HG03060 (cell line): Measurements from ENCODE around the gene NOVA2.

Experiments
- ATAC-seq: cut with Tn5 transposase; IDR thresholded peaks from one replicate; pipeline ENCODE4 v1.9.1; 2021; ENCODE audit warnings: low read depth, moderate number of reproducible peaks; ENCODE audit not compliant: unreplicated experiment

The NOVA2 gene, protein sequence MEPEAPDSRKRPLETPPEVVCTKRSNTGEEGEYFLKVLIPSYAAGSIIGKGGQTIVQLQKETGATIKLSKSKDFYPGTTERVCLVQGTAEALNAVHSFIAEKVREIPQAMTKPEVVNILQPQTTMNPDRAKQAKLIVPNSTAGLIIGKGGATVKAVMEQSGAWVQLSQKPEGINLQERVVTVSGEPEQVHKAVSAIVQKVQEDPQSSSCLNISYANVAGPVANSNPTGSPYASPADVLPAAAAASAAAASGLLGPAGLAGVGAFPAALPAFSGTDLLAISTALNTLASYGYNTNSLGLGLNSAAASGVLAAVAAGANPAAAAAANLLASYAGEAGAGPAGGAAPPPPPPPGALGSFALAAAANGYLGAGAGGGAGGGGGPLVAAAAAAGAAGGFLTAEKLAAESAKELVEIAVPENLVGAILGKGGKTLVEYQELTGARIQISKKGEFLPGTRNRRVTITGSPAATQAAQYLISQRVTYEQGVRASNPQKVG

DNA sequence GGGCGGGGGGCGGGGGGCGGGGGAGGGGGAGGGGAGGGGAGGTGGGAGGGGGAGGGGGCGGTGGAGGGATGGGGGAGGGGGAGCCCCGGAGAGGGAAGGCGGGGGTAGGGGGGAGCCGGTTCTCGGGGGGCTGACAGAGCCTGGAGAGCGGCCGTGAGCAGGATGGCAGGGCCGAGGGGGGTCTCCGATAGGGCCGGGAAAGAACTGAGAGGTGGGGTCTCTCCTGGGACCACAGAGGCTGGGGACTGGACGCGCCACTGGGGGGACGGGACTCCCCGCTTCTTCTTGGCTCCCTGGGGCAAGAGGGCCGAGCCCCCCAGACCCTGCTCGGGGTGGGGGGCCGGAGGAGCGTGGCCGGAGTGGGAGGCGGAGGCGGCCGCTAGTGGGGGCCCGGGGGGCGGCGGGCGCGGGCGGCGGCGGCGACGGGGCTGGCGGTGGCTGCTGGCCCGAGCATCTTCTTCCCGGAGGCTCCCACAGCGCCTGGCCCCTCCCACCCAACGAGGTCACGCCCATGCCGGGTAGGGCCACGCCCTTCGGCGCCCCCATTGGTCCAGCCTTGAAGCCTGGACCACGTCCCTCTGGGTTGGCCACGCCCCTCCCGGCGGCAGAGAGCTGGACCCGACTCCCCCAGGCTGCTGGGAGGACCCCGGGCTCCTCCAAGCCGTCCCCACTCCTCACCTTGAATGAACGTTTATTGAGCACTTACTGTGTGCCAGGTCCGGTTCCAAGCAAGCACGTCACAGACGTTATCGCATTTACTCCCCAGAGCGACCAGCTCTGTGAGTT lies at the start of gene NOVA2:
Gene NOVA2, minus strand, starts transcription at position 313 of the 786 bp plus-strand sequence. CDS start 514 bp downstream, outside the sequence.
- ATAC-seq = no peak

GRCh38 chr19:46023311-46023779 lies 49.7 kb upstream of the NOVA2 start:
- no peak for ATAC-seq

GRCh38 chr19:46022431-46023310 lies 49.0 kb upstream of the NOVA2 start, which contains the start of gene PGLYRP1:
TSS of gene PGLYRP1 (minus strand) at chr19:46023053. CDS start at chr19:46023021, 32 bp downstream.
- no peak for ATAC-seq

DNA sequence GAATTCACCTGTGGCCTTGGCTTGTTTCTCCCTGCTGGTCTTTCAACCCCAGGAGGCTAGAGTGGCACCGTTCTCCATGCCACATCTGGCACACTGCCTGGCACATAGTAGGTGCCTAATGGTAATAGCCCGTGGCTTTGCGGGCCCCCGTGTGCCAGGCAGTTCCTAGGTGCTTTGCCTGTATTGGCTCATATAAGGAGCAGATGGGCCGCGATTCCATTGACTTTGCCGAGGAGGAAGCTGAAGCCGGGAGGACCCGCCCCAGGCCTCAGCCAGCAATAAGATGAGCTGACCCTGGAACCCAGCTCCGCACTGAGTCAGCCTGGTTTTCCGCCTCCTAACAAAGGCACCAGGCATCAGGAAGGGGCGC lies 48.4 kb upstream of the NOVA2 start:
- no peak for ATAC-seq

GRCh38 chr19:46021531-46022041 lies 47.9 kb upstream of the NOVA2 start:
- no peak for ATAC-seq

DNA sequence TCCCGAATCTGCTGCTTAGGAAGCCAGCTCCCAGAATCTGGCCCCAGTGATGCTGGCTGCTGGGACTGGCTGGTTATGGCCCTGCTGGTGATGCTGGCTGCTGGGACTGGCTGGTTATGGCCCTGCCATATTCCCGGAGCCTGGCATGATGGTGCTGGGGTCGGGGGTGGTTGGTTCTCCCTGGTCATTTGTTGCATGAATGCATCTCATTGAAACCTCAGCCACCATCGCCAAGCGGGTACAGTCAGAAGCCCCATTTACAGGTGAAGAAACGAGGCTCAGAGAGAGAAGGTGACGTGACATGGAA lies 47.1 kb upstream of the NOVA2 start:
- no peak for ATAC-seq

GRCh38 chr19:46019270-46019669 lies 45.6 kb upstream of the NOVA2 start:
- ATAC-seq = no peak

DNA sequence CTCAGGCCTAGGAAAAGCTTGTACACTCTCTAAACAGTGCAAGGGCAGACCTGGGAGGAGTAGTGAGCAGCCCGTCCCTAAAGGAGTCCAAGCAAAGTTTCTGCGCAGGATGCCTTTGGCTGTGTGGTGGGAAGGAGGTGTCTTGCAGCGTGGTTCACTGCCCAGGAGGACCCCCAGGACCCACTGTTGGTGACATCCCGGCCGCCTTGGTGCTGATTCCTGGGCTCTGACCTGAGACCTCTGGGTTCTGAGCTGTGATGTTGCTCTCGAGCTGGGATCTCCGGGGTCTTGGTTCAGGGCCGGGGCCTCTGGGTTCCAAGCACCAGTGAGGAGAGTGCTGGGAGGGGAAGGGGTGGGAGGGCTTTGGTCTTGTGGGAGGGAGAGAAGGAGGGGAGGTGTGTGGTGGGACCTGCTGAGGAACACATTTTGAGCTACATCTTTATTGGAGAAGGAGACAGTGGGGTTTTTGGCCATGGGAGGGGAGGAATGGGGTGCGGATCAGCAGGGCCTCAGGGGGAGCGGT lies 45.1 kb upstream of the NOVA2 start:
- ATAC-seq = no peak

GRCh38 chr19:46017874-46018675 lies 44.4 kb upstream of the NOVA2 start:
- ATAC-seq = no peak

DNA sequence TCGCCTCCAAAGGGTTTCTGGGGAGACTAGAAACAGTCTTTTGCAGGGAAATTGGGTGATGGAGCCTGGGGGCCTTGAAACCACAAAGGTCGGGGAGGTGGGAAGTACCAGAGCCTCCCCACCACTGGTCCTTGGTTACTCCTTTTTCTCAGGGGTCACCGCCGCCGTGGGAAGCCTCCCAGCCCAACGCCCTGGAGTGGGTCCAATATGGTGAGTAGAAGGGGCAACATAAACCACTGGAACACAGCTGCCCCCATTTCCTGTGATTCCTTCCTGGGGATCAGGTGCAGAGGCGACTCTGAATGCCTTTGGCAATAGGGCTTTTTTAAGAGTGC lies 43.4 kb upstream of the NOVA2 start:
- ATAC-seq = no peak

- ATAC-seq = no peak
These were observed 42.9 kb upstream of the NOVA2 start for GRCh38 chr19:46016426-46017094.

GRCh38 chr19:46015687-46016425 lies 42.2 kb upstream of the NOVA2 start:
- ATAC-seq = no peak

- ATAC-seq = no peak
These were observed 41.4 kb upstream of the NOVA2 start for GRCh38 chr19:46014941-46015686.

GRCh38 chr19:46014534-46014933 lies 40.9 kb upstream of the NOVA2 start:
- no peak for ATAC-seq

DNA sequence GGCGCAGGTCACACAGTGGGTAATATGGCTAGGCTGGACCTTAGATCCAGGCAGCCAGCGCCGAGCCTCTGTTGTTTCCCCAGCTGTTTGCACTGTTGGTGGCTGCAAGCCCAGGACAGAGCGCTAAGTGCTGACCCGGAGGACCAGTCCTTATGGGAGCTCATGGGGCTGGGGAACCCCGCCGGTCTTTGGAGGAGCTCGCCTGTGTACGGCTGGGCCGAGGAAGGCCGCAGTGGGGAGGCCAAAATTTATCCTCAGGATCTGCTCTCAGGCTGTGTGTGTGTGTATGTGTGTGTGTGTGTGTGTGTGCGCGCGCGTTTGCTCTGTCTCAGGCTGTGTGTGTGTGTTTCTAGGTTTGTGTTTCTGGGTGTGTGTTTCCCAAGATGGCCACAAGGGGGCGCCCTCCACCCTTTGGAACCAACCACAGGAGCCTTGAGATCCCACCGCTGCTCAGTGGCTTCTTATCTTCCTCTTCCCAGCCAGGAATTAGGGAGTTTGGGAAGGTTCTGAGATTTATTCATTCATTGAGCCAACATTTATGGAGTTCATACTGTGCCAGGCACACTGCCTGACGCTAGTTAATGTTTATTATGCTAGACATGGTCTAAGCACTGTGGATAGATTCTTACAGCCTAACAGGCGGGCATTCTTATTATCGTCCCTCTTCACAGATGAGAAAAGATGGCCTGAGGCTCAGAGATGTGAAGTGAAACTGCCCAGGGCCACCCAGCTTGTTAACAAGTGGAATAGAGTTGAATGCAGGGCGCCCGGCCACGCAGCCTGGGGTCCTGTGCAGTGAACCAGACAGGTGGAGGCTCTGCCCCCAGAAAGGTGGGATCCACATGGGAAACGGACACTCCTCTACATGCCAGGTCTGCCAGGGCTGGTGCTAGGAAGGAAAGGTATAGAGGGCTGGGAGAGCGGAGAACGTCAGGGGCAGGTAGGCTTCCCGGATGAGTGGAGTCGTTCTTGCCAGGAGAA lies 36.2 kb upstream of the NOVA2 start:
- no peak for ATAC-seq

DNA sequence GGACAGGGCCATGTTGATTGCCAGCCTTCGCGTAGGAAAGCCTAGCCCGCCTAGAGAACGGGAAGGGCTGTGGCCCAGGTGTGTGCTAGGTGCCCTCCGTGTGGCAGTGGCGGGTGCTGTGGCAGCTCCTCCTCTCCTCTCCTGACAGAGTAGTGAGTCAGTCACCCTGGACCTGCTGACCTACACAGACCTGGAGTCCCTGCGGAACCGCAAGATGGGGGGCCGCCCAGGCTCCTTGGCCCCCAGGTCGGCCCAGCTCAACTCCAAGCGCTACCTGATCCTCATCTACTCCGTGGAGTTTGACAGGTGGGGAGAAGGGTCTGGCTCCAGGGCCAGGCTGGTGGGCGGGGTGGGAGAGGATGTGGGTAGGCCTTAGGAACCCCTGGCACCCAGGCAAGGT lies 32.7 kb upstream of the NOVA2 start:
- ATAC-seq = no peak
